GM12874 (cell line): ENCODE results near the gene SP1.

Source experiments
- TF ChIP-seq, protein P1 (sequence below): IDR thresholded peaks from 2 replicates; pipeline ENCODE4 v1.5.1; 2011; ENCODE audit warnings: low read depth, mild to moderate bottlenecking, control low read depth, low read length, moderate library complexity; ENCODE audit not compliant: insufficient read depth

Gene SP1

DNA sequence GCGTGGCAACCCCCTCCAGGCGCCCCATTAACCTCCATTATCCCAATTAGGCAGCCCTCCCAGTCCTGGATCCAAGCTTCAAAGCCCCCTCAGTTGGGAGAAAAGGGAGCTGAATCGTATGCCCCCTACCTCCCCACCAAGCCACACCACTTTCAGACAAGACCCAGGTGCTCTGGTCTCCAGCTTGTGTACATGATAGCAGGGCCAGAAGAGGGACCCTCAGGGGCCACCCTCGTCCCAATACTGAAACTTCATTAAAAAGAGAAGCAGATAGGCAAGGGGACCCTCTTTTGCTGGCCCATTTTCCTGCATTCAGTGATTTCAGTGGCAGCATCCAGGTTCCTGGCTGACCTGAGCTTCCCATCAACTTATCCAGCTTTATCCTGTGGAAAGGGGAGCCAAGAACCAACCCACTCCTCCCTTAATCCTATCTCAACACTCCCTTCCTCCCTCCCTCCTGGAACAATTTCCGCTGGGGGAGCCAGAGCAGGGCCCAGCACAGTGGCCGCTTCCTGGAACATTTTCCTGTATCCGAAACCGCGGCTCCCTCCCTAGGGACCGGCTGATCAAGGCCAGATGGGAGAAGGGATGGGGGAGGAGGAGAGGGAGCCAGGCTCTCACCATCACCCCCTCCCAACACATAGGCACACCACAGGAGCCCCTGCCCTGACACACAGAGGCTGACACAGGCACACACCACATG, 34.3 kb upstream of the SP1 start:
- TF ChIP-seq, protein P1, sequence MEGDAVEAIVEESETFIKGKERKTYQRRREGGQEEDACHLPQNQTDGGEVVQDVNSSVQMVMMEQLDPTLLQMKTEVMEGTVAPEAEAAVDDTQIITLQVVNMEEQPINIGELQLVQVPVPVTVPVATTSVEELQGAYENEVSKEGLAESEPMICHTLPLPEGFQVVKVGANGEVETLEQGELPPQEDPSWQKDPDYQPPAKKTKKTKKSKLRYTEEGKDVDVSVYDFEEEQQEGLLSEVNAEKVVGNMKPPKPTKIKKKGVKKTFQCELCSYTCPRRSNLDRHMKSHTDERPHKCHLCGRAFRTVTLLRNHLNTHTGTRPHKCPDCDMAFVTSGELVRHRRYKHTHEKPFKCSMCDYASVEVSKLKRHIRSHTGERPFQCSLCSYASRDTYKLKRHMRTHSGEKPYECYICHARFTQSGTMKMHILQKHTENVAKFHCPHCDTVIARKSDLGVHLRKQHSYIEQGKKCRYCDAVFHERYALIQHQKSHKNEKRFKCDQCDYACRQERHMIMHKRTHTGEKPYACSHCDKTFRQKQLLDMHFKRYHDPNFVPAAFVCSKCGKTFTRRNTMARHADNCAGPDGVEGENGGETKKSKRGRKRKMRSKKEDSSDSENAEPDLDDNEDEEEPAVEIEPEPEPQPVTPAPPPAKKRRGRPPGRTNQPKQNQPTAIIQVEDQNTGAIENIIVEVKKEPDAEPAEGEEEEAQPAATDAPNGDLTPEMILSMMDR: no peak

DNA sequence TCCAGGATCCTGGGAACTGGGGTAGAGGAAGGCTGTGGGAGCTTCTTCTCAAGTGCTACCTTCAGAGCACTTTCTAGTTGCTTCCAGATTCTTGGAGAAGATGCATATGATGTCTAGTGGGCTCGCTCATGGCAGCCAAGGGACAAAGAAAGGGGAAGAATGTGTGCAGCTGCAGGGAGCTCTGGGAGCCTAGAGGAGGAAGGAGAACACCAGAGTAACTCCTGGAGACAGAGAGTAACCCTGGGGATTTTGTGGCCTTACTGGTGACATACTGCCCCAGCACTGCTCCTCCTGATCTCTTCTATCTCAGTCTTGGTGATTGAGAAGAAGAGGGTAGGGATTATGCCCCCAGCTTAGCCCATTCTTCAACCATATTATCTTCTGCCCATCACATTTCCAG, 33.5 kb upstream of the SP1 start:
- TF ChIP-seq, protein P1: no peak

DNA sequence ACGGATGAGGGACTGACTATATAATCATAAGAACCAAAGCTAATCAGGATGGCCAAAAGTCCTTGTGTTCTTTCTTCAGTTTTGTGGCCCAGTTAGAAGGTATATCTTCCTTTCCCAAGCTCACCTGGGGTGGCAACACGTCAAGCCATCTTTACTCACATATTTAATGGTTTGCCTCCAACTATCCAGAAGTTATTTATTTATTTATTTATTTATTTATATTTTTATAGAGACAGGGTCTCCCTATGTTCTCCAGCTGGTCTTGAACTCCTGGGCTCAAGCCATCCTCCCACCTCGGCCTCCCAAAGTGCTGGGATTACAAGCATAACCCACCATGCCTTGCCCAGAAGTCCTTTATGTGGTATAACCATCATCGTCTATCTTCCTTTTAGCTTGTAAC, 32.1 kb upstream of the SP1 start:
- TF ChIP-seq, protein P1: no peak

DNA sequence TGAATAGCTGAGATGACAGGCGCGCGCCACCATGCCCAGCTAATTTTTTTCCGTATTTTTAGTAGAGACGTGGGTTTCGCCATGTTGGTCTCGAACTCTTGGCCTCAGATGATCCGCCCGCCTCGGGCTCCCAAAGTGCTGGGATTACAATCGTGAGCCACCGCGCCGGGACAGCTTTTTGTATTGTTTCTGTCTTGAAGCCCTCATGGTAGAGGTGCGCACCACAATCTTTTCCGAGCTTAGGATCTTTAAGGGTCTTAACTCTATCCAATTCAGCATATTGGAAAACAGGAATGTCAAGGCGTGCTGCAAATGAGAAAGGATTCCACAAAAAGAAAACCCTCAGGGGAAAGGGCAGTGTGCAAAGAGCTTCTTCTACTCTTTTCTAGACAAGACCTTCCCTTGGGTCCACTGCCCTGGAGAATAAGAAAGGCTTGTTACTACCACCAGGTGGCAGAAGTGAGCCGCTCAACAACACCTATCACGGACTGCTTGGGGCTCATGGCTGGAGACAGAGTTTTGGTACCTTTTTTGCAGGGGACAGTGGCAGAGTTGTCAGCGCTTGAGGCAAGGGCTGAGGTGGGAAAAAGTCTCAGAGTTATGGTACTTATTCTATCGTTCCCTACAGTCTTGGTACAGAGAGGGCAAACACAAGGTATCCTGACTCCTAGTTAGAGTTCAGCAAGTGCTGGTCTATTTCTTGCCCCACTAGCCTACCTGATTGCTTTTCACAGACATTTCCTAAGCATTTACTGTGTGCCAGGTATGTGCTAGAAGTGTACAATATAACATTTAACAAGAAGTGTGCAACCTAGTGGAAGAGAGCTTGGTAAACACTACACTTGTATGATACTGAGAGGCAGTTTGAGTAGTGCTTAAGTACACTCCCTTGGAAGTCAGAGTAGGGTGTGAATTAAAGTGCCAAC, 27.4 kb upstream of the SP1 start:
- TF ChIP-seq, protein P1: peak; percentile 74

DNA sequence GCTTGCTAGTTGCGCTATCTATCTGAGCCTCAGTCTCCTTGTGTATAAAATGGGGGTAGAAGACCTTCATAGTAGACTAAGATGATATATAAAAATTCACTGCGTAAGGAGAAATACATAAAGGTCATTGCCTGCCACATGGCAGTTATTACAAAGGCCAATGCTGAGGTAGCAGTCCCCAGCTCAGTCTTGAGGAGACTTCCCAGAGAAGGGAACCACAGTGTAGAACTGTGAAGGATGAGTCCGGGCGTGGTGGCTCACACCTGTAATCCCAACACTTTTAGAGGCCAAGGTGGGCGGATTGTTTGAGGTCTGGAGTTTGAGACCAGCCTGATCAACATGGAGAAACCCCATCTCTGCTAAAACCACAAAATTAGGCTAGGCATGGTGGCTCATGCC, 26.7 kb upstream of the SP1 start:
- TF ChIP-seq, protein P1: no peak

DNA sequence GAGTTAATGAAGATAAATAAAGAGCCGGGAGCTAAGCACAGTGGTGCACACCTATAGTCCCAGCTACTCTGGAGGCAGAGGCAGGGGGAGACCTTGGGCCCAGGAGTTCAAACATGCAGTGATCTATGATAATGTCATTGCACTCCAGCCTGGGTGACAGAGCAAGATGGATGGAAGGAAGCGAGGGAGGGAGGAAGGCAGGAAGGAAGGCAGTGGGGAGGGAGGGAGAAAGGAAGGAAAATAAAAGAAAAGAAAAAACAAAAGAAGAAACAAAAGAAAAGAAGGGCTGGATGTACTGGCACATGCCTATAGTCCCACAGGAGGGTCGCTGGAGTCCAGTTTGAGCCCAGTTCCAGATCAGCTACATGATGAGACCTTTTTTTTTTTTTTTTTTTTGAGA, 24.9 kb upstream of the SP1 start:
- TF ChIP-seq, protein P1: no peak

DNA sequence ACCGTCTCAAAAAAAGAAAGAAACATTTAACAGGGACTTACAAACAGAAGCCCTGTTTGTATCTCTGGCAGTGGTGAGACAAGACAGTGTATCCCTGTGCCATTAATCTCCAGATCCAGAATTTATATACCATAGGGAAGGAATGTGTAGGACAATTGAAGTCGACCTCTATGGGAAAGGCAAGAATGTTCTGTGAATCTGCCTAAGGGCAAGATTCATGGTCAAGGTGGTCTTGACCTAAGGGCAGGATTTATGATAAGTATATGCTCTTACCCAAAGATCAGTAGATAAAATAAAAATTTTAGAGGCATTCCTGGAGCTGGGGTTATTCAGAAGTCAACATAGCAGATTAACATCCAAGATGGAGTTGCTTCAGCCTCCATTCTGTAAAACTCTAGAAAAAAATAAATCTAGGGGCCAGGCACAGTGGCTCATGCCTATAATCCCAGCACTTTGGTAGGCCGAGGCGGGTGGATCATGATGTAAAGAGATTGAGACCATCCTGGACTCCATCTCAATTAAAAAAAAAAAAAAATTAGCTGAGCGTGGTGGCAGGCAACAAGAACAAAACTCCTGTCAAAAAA, 21.0 kb upstream of the SP1 start:
- TF ChIP-seq, protein P1: no peak
